ENCODE results near the gene DNAAF5.

Gene DNAAF5

DNA sequence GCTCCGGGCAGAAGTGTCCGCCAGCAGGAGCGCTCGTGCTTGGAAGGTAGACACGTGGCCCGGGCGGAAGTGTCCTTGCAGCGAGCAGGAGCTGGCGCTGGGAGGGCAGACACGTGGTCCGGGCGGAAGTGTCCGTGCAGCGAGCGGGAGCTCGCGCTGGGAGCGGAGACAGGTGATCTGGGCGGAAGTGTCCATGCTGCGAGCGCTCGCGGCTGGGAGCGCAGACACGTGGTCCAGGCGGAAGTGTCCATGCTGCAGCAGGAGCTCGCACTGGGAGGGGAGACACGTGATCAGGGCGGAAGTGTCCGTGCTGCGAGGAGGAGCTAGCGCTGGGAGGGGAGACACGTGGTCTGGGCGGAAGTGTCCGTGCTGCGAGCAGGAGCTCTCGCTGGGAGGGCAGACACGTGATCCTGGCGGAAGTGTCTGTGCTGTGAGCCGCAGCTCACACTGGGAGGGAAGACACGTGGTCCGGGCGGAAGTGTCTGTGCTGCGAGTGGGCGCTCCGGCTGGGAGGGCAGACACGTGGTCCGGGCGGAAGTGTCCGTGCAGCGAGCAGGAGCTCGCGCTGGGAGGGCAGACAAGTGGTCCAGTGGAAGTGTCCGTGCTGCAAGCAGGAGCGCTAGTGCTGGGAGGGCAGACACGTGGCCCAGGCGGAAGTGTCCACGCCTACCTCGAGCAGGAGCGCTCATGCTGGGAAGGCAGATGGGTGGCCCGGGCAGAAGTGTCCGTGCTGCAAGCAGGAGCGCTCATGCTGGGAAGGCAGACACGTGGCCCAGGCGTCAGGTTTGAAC is 41.6 kb downstream of the DNAAF5 start:
- no peak for DNase-seq (ENCODE audit: low read depth, low spot score)

DNA sequence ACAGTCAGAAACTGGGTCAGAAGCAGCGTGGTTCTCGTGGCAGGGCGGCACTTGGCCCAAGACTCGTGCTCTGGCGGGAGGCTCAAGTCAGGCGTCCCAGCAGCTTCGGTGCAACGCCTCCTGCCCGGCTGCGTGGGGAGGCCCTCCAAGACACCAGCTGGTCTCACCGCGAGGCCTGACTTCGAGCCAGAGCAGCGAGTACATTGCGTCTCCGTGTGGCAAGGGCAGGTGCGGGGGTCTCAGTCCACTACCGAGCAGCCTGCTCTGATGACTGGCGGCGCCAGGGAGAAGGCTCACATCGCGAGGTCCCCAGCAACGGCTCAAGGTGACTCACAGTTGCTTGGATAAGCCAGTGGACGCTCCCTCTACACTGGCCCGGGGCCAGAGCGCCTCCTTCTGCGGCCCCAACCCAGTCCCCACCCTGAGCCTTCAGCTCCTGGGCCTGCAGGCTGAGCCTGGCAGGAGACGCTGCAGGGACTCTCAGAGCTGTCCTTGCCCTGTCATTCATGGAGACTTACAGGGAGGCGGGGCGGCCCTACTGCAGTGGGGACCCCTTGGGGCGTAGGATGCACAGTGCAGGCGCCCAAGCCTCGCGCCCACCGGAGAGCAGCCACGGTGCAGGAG is 42.5 kb downstream of the DNAAF5 start:
- DNase-seq (ENCODE audit: low read depth, low spot score) = peak; percentile 41

DNA sequence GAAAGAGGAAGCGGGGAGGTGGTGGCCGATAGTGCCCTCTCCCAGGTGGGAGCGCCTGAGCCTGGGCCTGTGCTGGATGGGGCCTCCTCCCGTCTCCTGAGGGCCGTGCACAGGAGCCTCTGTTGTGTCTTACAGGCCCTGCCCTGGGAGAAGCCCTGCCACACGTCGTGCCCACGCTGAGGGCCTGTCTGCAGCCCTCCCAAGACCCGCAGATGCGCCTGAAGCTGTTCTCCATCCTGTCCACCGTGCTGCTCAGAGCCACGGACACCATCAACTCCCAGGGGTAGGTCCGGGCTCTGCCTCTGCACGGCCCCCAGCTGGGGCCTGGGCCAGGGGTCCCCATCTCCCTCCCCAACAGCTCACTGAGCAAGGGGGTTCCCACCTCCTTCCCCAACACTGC is 43.8 kb downstream of the DNAAF5 start:
- DNase-seq (ENCODE audit: low read depth, low spot score) = no peak

DNA sequence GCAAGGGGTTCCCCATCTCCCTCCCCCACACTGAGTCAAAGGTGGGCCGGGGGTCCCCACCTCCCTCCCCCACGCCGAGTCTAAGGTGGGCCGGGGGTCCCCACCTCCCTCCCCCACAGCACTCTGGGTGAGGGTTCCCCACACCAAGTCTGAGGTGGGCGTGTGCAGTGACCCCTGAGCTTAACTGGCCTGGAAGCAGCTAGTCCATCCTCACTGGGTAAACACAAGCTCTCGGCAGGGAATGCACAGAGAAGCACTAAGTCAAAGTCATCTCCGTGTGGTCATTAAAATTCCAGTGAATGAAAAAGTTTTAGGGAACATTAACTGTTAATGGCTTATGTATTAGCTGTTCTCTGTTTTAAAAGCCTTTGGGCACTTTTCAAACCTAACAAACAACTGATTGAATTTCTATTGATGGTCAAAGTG is 44.3 kb downstream of the DNAAF5 start:
- DNase-seq (ENCODE audit: low read depth, low spot score) = no peak

DNA sequence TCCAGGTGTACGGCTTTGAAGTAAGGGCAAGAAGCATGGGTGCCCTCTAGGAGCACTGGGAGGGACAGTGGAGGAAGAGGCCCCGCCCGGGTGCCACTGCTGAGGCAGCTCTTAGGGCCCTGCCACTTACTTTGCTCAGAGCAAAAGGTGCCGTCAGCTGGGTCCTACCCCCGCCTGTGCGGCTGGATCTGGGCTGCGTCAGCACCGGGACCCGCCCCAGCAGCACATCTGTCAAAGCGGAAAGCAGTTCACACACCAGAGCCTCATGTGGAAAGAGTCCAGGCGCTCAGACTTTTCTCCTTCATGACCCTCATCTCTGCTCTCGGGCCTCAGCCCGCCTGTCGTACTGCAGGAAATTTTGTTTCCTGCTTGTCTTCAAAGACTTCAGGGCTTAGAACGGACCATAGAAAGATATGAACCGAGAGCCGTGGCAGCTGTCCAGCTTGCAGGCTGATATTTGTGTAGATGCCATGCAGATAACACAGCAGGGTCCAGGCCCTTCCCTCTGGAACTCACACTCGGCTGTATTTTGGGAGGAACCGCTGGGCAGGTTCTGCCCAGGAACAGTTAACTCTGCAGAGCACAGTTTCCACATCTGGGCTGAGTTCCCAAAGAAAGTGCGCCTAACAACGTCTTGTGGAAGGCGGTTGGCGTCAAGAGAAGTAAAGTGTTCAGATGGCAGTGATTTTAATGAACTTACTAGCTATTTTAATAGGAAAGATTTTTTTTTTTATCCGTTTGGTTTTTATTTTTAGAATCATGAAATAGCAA is 44.9 kb downstream of the DNAAF5 start:
- DNase-seq (ENCODE audit: low read depth, low spot score) = no peak

DNA sequence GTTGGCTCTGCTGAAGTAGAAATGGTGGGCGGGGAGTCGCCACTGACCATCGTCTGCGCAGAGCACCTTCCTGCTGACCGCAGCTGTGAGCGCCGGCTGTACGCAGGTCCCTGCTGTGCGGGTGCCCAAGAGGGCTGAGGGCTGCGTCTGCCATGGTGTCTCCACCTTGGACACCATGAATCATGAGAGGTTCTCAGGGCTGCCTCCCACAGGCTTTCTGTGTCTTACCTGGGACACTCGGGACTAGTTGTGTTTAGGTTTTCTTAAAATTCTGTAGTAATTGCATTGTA is 45.5 kb downstream of the DNAAF5 start:
- no peak for DNase-seq (ENCODE audit: low read depth, low spot score)

DNA sequence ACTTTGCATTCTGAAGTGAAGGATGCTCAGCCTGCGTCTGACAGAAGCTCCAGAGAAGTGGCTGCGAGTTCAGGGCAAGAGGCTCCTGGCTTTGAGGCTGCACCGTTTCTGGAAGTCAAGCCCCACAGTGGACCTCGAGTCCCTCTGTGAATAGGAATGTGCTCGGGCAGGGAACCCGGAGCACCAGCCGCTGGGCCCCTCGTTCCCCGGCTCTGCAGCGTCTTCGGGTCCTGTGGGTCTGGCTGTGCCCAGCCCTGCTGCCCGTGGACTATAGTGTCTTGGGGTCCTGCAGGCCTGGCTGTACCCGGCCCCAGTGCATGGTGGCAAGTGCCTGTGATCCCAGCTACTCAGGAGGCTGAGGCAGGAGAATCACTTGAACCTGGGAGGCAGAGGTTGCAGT is 45.9 kb downstream of the DNAAF5 start:
- no peak for DNase-seq (ENCODE audit: low read depth, low spot score)

DNA sequence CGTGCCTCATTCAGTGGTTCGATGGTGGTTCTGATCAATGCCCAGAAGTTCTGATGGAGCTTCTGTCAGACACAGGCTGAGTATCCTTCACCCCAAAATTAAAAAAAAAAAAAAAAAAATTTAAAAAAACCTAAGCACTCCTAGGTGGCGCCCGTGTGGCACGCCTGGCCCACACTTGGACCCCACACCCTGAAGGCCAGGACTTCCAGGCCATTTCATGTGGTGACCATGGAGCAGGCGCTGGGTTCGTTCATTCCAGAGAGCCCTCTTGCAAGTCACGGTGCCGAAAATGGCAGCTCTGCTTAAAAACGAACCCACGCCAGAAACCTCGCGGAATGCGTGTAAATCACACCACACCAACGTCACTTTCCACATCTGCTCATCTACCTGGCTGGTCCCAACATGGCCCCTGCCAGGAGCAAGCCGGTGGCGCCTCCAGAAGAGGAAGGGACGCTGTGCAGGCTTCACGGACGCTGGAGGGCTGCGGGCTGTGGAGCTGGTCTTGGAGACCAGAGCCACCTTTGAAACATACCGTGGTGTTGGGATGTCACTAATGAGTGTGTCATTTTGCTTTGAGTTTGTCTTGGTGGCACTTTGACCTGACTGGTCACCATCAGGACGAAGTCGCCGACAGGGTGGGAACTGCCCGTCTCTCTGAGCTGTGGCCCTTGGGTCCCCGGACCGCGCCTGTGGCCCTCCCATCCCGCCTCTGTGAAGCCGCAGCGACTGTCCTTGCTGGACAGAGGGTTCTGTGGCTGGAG is 46.5 kb downstream of the DNAAF5 start:
- DNase-seq (ENCODE audit: low read depth, low spot score) = no peak

DNA sequence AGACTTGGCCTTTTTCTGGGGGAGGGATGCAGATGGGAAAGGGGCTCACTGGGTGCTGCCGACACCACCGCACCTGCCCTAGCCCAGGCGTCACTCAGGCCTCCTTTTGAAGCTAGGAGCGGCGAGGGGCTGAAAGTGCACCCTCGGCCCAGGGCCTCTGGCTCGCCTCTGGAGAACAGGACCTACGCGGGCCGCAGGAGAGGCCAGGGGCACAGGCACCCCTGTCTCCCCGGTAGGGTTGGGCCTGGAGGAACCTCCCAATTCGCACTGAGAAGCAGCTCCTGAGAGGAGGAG is 47.1 kb downstream of the DNAAF5 start:
- no peak for DNase-seq (ENCODE audit: low read depth, low spot score)

DNA sequence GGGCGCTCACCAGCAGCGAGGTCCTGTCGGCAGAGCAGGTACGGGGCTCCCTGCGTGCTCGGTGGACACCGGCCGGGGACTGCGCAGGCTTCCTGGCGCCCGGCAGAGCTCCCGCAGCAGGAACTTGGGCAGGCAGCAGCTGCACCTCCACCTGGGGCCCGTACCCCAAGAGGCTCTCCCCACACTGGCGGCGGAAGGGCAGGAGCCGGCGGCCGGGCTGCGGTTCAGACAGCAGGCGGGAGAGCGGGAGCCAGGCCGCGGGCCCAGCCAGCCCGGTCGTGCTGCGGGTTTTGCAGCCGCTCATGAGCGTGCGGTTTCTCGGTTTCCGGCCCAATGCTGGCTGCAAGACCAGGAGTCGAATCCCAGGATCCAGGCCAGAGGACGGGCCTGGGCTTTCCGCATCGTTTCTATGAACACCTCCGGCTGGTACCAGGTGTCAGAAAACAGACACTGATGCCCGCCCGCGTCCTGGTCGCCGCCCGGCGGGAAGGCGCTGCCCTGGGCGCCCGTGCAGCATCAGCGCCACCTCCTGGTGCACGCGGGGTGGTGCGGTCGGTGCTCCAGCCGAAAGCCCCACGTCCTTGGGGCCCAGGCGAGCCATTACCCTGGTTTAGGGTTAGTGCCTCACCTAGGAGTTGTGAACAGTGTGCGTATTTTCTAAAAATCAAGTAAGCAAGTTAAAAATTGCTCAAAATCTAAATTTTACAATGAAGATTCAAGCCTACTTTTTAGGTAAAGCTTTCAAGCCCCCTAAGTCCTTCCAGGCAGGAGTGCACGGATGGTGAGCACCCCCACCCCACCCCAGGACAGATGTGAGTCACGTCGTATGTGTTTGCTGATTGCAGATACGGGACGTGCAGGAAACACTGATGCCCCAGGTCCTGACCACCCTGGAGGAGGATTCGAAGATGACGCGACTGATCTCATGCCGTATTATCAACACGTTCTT is 47.9 kb downstream of the DNAAF5 start:
- peak; percentile 75 for DNase-seq (ENCODE audit: low read depth, low spot score)

DNA sequence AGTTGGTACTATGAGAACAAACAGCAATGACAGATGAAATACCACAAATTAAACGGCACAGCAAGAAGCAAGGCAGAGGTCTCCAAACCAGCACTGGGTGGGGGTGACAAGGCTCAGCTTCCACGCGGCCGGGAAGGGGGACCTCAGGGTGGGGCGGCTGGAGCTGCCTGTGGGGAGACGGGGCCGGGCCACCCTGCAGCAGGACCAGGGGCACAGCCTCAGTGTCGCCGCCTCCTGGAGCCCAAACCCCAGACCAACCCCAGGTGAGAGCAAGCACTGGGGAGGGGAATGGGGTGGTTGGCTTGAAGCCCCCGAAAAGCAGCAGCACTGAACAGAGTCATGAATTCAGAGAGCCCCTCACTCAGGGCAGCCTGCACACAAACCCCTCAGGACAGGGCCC is 49.9 kb downstream of the DNAAF5 start:
- DNase-seq (ENCODE audit: low read depth, low spot score) = no peak

DNA sequence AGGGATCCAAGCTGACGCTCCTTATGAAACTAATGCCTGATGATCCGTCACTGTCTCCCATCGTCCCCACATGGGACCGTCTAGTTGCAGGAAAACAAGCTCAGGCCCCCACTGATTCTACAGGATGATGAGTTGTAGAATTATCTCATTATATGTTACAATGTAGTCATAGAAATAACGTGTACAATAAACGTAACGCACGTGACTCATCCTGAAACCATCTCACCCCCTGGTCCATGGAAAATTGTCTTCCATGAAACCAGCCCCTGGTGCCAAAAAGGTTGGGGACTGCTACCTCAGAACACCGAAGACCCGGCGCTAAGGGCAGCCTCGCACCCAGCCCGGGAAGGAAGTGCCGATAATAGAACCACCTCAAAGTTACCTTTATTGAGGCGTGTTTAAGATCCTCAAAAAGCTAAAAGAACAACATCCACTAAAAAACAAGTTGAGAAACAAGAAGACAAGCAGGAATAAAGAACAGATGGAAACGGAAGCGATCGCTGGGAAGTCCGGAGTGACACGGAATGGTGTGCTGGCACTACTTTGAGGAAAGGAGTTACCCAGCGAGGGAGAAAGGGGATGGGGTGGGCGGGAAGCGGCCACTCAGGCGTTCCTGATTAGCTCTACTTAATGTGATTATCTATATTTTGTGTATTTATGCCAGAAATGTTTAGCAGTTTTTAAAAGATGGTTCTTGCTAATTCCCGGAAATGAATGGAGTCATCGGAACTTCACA is 50.7 kb downstream of the DNAAF5 start:
- DNase-seq (ENCODE audit: low read depth, low spot score) = peak; percentile 34

DNA sequence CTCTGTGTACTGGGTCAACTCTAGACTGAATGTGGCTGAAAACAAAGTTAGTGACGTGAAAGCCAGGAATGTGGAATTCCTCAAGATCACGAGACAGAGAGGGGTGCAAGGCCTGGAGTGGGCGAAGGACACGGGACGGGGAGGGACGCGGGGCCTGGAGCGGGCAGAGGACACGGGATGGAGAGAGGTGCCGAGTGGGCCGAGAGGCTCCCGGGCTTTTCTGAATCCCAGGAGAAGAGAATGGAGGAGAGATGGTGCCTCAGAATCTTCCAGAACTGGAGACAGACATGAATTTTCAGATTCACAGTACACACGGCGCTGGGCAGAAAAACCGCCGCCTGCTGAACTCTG is 51.2 kb downstream of the DNAAF5 start:
- peak; percentile 19 for DNase-seq (ENCODE audit: low read depth, low spot score)

DNA sequence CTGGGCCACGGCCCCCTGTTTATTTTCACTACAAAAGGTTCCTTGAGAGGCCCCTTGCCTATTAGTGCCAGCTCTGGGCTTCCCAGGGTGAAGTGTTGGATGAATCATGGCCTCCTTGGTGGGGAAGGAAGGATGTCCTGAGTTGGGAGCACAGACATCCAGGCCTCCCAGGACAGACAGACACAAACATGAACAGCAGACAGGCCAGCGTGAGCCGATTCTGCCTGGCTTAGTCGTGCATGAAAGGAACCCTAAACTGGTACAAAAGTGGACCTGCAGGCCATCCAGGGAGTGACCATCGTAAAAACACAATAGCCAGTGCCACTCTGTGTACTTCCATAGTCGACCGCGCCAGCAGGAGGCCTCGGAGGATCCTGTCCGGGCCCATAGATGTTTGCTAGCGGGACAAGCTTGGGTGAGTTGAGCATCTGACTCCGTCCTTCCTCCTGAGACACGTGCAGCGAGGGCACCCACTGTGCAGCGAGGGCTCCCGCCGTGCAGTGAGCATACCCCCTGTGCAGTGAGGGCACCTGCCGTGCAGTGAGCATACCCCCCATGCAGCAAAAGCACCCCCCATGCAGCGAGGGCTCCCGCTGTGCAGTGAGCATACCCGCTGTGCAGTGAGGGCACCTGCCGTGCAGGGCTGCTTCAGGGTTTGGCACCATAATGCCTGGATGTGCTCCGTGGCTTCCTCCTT is 51.9 kb downstream of the DNAAF5 start:
- DNase-seq (ENCODE audit: low read depth, low spot score) = peak; percentile 38

DNA sequence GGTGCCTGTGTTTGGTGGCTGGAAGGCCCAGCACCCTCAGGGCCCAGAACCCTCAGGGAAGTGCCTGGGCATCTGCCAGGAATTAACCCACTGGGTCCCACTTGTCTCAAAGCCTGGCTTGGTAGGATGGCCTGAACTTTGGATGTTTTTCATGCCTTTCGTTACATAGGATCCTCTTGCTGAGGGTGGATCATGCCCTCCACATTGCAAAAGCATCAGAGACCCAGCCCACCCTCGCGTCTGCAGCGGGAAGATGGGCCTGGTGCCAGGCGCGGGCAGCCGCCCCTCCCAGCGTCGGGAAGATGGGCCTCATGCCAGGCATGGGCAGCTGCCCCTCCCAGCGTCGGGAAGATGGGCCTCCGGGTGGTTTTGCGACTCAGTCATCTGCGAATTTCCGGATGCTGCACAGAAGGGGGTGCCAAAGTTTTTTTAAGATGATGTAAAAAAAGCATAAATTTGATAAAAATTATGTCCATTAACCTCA is 52.5 kb downstream of the DNAAF5 start:
- peak; percentile 33 for DNase-seq (ENCODE audit: low read depth, low spot score)

DNA sequence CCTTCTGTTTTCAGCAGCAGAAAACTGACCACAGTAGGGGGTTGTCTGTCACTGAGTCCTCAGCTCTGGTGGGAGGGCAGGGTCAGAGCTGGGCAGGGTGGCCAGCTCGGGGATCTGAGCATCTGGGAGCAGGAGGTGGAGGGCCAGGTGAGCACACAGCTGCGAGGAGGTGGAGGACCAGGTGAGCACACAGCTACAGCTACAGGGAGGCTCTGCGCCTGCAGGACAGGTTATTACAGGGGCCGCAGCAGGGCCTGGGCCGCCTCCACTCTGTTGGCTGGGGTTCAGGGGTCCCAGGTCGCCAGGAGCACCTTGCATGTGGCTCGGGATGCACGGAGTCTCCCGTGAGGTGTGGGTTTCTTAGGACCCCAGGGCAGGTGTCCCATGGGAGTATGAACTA is 53.0 kb downstream of the DNAAF5 start:
- no peak for DNase-seq (ENCODE audit: low read depth, low spot score)

DNA sequence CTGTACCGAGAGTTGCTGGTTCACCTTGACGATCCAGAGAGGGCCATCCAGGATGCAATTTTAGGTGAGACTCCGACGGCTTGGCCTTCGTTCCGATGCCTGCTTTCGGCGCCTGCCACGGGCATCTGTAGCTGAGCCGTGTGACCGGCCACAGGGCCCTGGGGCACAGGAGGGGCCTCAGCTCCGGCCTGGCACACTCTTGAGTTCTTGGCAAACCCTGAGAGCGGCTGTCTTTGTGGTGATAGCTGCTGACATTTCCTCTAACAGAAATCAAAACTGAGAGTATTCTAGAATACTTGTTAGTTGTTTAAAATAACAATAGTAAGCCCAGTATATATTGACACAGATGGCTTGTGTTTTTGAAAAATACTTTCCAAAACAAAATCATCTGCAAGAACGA is 53.6 kb downstream of the DNAAF5 start:
- DNase-seq (ENCODE audit: low read depth, low spot score) = no peak

DNA sequence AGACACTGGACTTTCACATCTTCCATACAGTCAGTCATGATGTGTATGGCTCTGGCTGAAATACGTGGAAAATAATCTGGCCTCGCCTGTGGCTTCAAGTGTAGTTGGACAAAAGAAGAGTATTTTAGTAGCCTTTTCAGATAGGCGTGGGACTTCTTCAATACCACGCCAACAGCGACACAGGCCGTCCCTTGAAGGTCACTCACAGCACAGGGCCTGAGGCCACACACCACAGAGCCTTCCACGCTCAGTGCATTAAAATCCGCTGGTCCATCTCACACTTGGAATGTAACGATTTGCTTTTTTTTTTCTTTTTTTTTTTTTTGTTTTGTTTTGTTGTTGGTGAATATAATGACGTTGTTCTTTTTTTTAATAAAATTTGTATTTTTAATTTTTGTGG is 54.0 kb downstream of the DNAAF5 start:
- DNase-seq (ENCODE audit: low read depth, low spot score) = no peak

DNA sequence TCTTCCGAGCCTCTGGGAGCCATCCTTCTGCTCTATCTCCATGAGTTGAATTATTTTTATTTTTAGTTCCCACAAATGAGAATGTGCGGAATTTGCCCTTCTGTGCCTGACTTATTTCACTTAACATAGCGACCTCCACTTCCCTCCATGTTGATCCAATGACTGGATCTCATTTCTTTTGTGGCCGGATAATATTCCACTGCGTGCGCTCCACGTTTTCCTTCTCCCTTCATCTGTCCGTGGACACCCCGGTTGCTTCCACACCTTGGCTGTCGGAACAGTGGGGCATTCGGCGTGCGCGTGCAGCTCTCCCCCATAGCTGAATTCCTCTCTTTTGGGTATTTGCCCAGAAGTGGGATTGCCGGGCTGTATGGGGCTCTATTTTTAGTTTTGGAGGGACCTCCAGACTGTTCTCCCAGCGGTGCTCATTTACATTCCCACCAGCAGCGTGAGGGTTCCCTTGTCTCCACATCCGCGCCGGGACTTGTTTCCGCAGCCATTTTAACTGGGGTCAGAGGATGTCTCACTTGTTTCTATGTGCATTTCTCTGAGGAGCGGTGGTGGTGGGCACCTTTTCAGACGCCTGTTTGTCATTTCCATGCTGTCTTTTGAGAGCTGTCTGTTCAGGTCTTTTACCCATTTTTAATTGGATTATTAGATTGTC is 54.8 kb downstream of the DNAAF5 start:
- peak; percentile 31 for DNase-seq (ENCODE audit: low read depth, low spot score)

All from astrocyte of the hippocampus (primary cell).